ENCODE results near the gene PTPRG. TPM values are rescaled to one million over a fixed set of nuclear protein-coding genes. Genes with fewer than 3 reads are reported as not detected.

The PTPRG gene
- total RNA-seq, 1 experiment from 2014 or later = 32.1 TPM

- H3K4me2 ChIP-seq (ENCODE audit: low read length) = no peak overlapping the region
- CTCF ChIA-PET = no interaction called here
Observed at GRCh38 chr3:61924090-61924735, 362.8 kb downstream of the PTPRG start.

More at GRCh38 chr3:61924090-61924735, 362.8 kb downstream of the PTPRG start:
- intact Hi-C loops (cut with micrococcal nuclease) = no loop called here
- ChIA-PET POLR2A (no interaction called here), RAD21 (ENCODE audit: low non-redundant PET in 1 of 2, low total read pairs in 2 of 2, uncharacterized antibody in 2 of 2, unreplicated experiment in 2 of 2) (no interaction called here)
- Histone ChIP-seq H3K9ac (ENCODE audit: low read length) (no peak overlapping the region), H3K27ac (ENCODE audit: low read depth, low read length) (no peak overlapping the region), H3K4me3 (replicated peaks in 1 of 2; ENCODE audit: low read depth in 1 of 2, low read length in 2 of 2) (no peak overlapping the region), H2AFZ (ENCODE audit: low read depth, low read length, poor library complexity, severe bottlenecking) (no peak overlapping the region), H3K79me2 (ENCODE audit: insufficient read depth, low read length) (0 out of 2 replicates have a peak, but pooled peaks cover 2% of the 10 kb centered on the region), H3K4me1 (ENCODE audit: control insufficient read depth in 1 of 2, insufficient read depth in 2 of 2, low read length in 2 of 2) (no peaks in the 10 kb centered on the region), H3K9me2 (ENCODE audit: insufficient read depth) (no peaks in the 10 kb centered on the region), H3K36me3 (ENCODE audit: control insufficient read depth in 1 of 2, insufficient read depth in 2 of 2, low read length in 2 of 2) (no peaks in the 10 kb centered on the region), H3K27me3 (ENCODE audit: insufficient read depth, low read length) (no peaks in the 10 kb centered on the region), H3K9me3 (ENCODE audit: control insufficient read depth in 1 of 2, insufficient read depth in 1 of 2, low read depth in 1 of 2, low read length in 2 of 2) (no peaks in the 10 kb centered on the region), H4K20me1 (ENCODE audit: insufficient read depth) (0 out of 2 replicates have a peak, but pooled peaks cover 2% of the 10 kb centered on the region)
- TF ChIP-seq CEBPB (IDR thresholded peaks at IDR 0.05; ENCODE audit: low read depth) = no peak
- TF ChIP-seq SRF (IDR thresholded peaks at IDR 0.05; ENCODE audit: low read depth) = no peak
- TF ChIP-seq ZFX (IDR thresholded peaks at IDR 0.05) = no peak
- no peak for TF ChIP-seq EGR1 (IDR thresholded peaks at IDR 0.05; ENCODE audit: low read depth)
- no peak for TF ChIP-seq CBX3 (IDR thresholded peaks at IDR 0.05; ENCODE audit: low read depth)
- TF ChIP-seq, protein P1, sequence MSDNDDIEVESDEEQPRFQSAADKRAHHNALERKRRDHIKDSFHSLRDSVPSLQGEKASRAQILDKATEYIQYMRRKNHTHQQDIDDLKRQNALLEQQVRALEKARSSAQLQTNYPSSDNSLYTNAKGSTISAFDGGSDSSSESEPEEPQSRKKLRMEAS (IDR thresholded peaks at IDR 0.05) = no peak
- TF ChIP-seq, protein P2, sequence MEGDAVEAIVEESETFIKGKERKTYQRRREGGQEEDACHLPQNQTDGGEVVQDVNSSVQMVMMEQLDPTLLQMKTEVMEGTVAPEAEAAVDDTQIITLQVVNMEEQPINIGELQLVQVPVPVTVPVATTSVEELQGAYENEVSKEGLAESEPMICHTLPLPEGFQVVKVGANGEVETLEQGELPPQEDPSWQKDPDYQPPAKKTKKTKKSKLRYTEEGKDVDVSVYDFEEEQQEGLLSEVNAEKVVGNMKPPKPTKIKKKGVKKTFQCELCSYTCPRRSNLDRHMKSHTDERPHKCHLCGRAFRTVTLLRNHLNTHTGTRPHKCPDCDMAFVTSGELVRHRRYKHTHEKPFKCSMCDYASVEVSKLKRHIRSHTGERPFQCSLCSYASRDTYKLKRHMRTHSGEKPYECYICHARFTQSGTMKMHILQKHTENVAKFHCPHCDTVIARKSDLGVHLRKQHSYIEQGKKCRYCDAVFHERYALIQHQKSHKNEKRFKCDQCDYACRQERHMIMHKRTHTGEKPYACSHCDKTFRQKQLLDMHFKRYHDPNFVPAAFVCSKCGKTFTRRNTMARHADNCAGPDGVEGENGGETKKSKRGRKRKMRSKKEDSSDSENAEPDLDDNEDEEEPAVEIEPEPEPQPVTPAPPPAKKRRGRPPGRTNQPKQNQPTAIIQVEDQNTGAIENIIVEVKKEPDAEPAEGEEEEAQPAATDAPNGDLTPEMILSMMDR (IDR thresholded peaks at IDR 0.05 in 2 of 3, conservative IDR thresholded peaks at IDR 0.05 in 1 of 3; ENCODE audit: borderline replicate concordance in 1 of 3, insufficient read depth in 1 of 3, low read depth in 2 of 3, low read length in 2 of 3) = no peak
- TF ChIP-seq, protein P3, sequence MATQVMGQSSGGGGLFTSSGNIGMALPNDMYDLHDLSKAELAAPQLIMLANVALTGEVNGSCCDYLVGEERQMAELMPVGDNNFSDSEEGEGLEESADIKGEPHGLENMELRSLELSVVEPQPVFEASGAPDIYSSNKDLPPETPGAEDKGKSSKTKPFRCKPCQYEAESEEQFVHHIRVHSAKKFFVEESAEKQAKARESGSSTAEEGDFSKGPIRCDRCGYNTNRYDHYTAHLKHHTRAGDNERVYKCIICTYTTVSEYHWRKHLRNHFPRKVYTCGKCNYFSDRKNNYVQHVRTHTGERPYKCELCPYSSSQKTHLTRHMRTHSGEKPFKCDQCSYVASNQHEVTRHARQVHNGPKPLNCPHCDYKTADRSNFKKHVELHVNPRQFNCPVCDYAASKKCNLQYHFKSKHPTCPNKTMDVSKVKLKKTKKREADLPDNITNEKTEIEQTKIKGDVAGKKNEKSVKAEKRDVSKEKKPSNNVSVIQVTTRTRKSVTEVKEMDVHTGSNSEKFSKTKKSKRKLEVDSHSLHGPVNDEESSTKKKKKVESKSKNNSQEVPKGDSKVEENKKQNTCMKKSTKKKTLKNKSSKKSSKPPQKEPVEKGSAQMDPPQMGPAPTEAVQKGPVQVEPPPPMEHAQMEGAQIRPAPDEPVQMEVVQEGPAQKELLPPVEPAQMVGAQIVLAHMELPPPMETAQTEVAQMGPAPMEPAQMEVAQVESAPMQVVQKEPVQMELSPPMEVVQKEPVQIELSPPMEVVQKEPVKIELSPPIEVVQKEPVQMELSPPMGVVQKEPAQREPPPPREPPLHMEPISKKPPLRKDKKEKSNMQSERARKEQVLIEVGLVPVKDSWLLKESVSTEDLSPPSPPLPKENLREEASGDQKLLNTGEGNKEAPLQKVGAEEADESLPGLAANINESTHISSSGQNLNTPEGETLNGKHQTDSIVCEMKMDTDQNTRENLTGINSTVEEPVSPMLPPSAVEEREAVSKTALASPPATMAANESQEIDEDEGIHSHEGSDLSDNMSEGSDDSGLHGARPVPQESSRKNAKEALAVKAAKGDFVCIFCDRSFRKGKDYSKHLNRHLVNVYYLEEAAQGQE (IDR thresholded peaks at IDR 0.05; ENCODE audit: low read depth) = no peak
- TF ChIP-seq EZH2phosphoT487 (IDR thresholded peaks at IDR 0.05; ENCODE audit: borderline replicate concordance) = no peak
- TF ChIP-seq RAD21 (IDR thresholded peaks at IDR 0.05; ENCODE audit: low read depth) = no peak
- TF ChIP-seq ZNF274 (IDR thresholded peaks at IDR 0.05; ENCODE audit: low read depth, low read length) = no peak
- no peak for TF ChIP-seq POLR2AphosphoS5 (IDR thresholded peaks at IDR 0.05; ENCODE audit: low read depth, low read length)
- no peak for DNase-seq (ENCODE audit: low read depth, low spot score)
- no peak for ATAC-seq
- BruUV-seq (replicated peaks) = no TSS peak
